RWPE1 (cell line): Measurements from ENCODE around the gene ZNF202.

Source experiments
- CTCF ChIA-PET: fragments of 350-600 bp; sonication (Branson Sonifier 250); formaldehyde crosslinking; extraction: SDS; loops from one replicate; lab custom pipeline; 2021; lab: Yijun Ruan, JAX
- POLR2A ChIA-PET: fragments of 400-600 bp; formaldehyde crosslinking; extraction: SDS; loops from one replicate; lab custom pipeline; 2020; ENCODE audit warnings: antibody characterized with exemption; ENCODE audit not compliant: low non-redundant PET; lab: Yijun Ruan, JAX
- DNase-seq: peaks from one replicate; pipeline ENCODE4 v3.0.0; 2012; ENCODE audit warnings: low spot score
- H3K27ac ChIP-seq: fragments of 450-650 bp; 2 replicates; pipeline ENCODE4 v1.5.1; 2017
- TF ChIP-seq, protein P1 (sequence below): fragments of 450-650 bp; conservative IDR thresholded peaks from 2 replicates; pipeline ENCODE4 v1.5.1; 2017; ENCODE audit warnings: low read depth, mild to moderate bottlenecking

ZNF202 gene

DNA sequence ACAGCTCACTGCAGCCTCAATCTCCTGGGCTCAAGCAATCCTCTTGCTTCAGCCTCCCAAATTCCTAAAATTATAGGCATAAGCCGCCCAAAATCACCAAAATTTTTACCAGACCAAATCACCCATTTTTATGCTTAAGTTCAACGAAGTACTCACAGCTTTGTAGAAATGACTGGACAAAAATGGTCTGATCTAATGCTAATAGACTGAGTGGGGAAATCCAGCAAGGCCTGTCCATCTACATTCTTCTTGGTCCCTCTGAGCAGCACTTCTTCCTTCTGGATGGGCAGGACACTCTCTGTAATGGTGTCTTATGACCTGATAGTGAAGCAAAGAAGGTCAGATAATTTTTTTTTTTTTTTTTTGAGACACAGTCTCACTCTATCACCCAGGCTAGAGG lies 31.6 kb upstream of the ZNF202 start:
- ChIA-PET POLR2A (no interaction called here), CTCF (no interaction called here)
- no peak for DNase-seq
- H3K27ac ChIP-seq: no peak overlapping the region
- TF ChIP-seq, protein P1, sequence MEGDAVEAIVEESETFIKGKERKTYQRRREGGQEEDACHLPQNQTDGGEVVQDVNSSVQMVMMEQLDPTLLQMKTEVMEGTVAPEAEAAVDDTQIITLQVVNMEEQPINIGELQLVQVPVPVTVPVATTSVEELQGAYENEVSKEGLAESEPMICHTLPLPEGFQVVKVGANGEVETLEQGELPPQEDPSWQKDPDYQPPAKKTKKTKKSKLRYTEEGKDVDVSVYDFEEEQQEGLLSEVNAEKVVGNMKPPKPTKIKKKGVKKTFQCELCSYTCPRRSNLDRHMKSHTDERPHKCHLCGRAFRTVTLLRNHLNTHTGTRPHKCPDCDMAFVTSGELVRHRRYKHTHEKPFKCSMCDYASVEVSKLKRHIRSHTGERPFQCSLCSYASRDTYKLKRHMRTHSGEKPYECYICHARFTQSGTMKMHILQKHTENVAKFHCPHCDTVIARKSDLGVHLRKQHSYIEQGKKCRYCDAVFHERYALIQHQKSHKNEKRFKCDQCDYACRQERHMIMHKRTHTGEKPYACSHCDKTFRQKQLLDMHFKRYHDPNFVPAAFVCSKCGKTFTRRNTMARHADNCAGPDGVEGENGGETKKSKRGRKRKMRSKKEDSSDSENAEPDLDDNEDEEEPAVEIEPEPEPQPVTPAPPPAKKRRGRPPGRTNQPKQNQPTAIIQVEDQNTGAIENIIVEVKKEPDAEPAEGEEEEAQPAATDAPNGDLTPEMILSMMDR: no peak

DNA sequence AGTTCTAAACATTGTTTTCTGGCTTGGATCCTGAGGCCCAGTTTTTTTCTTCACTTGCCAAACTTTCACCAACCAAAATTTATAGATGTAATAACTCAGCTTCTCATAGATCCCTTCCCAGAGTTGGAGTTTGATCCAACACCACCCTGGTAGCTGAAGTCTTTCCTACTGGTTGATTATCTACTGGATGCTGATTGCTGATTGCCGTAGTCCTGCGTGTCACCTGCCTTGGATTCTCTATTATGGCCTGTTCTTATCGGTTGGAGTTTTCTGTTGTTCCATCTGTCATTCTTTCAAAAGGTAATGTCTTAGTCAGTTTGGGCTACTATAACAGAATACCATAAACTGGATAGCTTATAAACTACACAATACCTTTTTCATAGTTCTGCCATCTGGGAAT lies 30.2 kb upstream of the ZNF202 start:
- POLR2A ChIA-PET: no interaction called here
- TF ChIP-seq, protein P1: no peak
- CTCF ChIA-PET: no interaction called here
- no peak overlapping the region for H3K27ac ChIP-seq
- DNase-seq: no peak

DNA sequence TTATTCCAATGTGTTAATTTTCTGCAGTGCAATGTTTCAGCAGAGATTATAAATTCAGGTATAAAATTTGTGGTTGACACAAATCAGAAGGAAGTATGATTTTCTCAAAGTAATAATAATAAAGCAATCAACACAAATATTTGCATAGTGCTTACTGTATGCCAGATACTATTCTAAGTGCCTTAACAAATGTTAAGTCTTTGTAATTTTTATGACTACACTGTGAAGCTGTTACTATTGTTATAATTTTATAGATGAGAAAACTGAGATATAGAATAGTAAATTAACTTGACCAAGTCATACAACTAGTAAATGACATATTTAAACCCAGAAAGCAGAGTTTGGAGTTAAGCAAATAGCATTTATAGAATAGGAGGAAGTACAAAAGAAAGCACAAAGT lies 29.3 kb upstream of the ZNF202 start:
- TF ChIP-seq, protein P1: no peak
- DNase-seq: no peak
- CTCF ChIA-PET: no interaction called here
- POLR2A ChIA-PET: no interaction called here
- no peak overlapping the region for H3K27ac ChIP-seq

DNA sequence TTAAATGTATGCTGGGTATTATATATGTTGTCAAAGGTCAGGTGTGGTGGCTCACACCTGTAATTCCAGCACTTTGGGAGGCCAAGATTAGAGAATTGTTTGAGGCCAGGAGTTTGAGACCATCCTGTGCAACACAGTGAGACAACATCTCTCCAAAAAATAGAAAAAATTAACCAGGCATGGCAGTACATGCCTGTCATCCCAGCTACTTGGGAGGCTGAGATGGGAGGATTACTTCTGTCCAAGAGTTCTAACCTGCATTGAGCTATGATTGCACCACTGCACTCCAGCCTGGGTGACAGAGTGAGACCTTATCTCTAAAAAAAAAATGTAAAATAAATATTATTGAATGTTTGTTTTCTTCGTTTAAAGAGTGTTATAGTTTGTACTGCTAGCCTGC lies 24.1 kb upstream of the ZNF202 start:
- POLR2A ChIA-PET: no interaction called here
- CTCF ChIA-PET: interaction anchor here (0.6 kb wide), 1 partner anchor 722 kb away, joined by 3 read pairs; no protein-coding TSS in a partner anchor
- TF ChIP-seq, protein P1: no peak
- H3K27ac ChIP-seq: no peak overlapping the region
- DNase-seq: no peak

DNA sequence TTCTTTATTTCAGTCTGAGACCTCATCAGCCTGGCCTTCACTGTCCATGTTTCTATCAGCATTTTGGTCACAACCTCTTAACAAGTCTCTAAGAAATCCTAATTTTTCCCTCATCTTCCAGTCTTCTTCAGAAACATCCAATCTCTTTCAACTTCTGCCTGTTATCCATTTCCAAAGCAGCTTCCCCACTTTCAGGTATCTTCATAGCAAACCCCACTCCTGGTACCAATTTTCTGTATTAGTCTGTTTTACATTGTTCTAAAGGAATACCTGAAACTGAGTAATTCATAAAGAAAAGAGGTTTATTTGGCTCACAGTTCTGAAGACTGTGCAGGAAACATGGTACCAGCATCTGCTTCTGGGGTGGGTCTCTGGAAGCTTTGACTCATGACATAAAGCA lies 21.0 kb upstream of the ZNF202 start:
- ChIA-PET CTCF (no interaction called here), POLR2A (no interaction called here)
- TF ChIP-seq, protein P1: no peak
- no peak for DNase-seq
- no peak overlapping the region for H3K27ac ChIP-seq

DNA sequence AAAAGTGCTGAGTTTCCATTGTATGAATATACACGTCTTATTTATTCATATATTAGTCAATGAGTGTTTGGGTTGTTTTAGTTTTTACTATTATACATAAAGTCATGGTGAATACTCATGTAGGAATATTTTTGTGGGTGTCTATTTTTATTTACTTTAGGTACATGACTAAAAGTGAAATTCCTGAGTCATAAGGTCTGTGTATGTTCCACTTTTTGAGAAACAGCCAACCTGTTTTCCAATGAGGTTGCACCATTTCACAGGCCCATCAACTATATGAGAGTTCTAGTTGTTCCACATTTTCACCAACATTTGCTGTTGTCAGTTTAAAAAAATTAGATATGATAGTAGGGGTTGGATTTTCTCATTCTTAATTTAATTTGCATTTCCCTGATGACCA lies 19.4 kb upstream of the ZNF202 start:
- peak; percentile 2 for DNase-seq
- H3K27ac ChIP-seq: no peak overlapping the region
- TF ChIP-seq, protein P1: no peak
- POLR2A ChIA-PET: no interaction called here
- CTCF ChIA-PET: no interaction called here

DNA sequence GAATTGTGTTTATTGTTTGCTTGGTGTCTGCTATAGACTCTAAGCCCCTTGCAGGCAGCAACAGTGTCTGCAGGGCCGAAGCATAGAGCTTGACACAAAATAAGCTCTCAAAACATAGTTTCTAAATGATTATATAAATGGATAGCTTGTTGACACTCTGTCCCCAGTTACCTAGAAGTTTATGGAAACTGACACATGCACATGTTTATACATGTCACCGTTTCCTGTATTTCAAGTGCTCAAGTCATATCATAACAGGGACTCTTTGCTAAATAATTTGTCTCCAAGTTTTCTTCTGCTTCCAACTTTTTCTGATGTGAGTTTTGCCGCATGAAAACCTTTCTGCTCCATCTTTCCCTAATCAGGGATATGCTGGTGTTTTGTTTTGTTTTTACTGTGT lies 16.5 kb upstream of the ZNF202 start:
- ChIA-PET CTCF (no interaction called here), POLR2A (no interaction called here)
- TF ChIP-seq, protein P1: no peak
- H3K27ac ChIP-seq: no peak overlapping the region
- no peak for DNase-seq
